Liver (tissue), 9 donors: ENCODE measurements around the gene DHPS. TPM values are rescaled to one million over a fixed set of nuclear protein-coding genes. Genes with fewer than 3 reads are reported as not detected.

Experiments used
- DNase-seq: peaks from one replicate; pipeline ENCODE4 v3.0.0-alpha.2; 2017; ENCODE audit warnings: low spot score
- H3K27ac ChIP-seq, 2 donors: one replicate each; pipeline ENCODE4 v1.7.0; 2013; ENCODE audit warnings: inconsistent platforms in 2 of 2, low read length in 2 of 2, control low read depth in 1 of 2, low read depth in 1 of 2, mild to moderate bottlenecking in 1 of 2
- H3K27me3 ChIP-seq, 4 donors: one replicate each; pipeline versions ENCODE4 v1.6.1 to v1.7.0; 2013; ENCODE audit warnings: low read length in 3 of 4, inconsistent platforms in 1 of 4, mild to moderate bottlenecking in 1 of 4, moderate library complexity in 1 of 4; ENCODE audit not compliant: control insufficient read depth in 4 of 4, insufficient read depth in 4 of 4
- H3K36me3 ChIP-seq, 4 donors: one replicate each; pipeline versions ENCODE4 v1.6.1 to v1.7.0; 2013; ENCODE audit warnings: low read length in 3 of 4, mild to moderate bottlenecking in 3 of 4, low read depth in 1 of 4, moderate library complexity in 1 of 4; ENCODE audit not compliant: control insufficient read depth in 4 of 4, insufficient read depth in 3 of 4
- H3K4me1 ChIP-seq, 4 donors: one replicate each; pipeline versions ENCODE4 v1.6.1 to v1.7.0; 2013; ENCODE audit warnings: low read length in 3 of 4, mild to moderate bottlenecking in 3 of 4, moderate library complexity in 1 of 4; ENCODE audit not compliant: control insufficient read depth in 4 of 4, insufficient read depth in 4 of 4
- H3K4me3 ChIP-seq, 3 donors: one replicate each; pipeline versions ENCODE4 v1.6.1 to v1.7.0; 2013; ENCODE audit warnings: low read length in 3 of 3, control low read depth in 1 of 3, low read depth in 1 of 3, mild to moderate bottlenecking in 1 of 3
- H3K9ac ChIP-seq, 2 donors: one replicate each; pipeline ENCODE4 v1.7.0; 2013; ENCODE audit warnings: low read length in 2 of 2, mild to moderate bottlenecking in 2 of 2, moderate library complexity in 2 of 2, control low read depth in 1 of 2, low read depth in 1 of 2
- H3K9me3 ChIP-seq, 4 donors: one replicate each; pipeline versions ENCODE4 v1.6.1 to v1.7.0; 2013; ENCODE audit warnings: low read length in 3 of 4; ENCODE audit not compliant: control insufficient read depth in 4 of 4
- ATF3 ChIP-seq: IDR thresholded peaks from 2 replicates; pipeline ENCODE4 v1.6.1; 2016; ENCODE audit warnings: antibody characterized with exemption
- CTCF ChIP-seq: fragments of 150-350 bp; IDR thresholded peaks from 2 replicates; pipeline ENCODE4 v1.5.1; 2017; ENCODE audit warnings: improper control_type of control experiment, low read depth, low read length; ENCODE audit not compliant: missing input control
- EGR1 ChIP-seq, 2 donors: IDR thresholded peaks; 2 replicates each; pipeline ENCODE4 v1.6.1; 2016 to 2018; ENCODE audit warnings: antibody characterized with exemption in 2 of 2, low read depth in 2 of 2
- FOXA1 ChIP-seq: IDR thresholded peaks from 2 replicates; pipeline ENCODE4 v1.6.1; 2016; ENCODE audit warnings: antibody characterized with exemption
- FOXA2 ChIP-seq: IDR thresholded peaks from 2 replicates; pipeline ENCODE4 v1.6.1; 2016; ENCODE audit warnings: antibody characterized with exemption
- GABPA ChIP-seq, 2 donors: IDR thresholded peaks in 1 of 2; conservative IDR thresholded peaks in 1 of 2; 2 replicates each; pipeline ENCODE4 v1.6.1; 2016; ENCODE audit warnings: antibody characterized with exemption in 2 of 2, mild to moderate bottlenecking in 1 of 2, moderate library complexity in 1 of 2
- HNF4A ChIP-seq, 2 donors: conservative IDR thresholded peaks; 2 replicates each; pipeline ENCODE4 v1.6.1; 2016; ENCODE audit warnings: antibody characterized with exemption in 2 of 2, mild to moderate bottlenecking in 2 of 2
- HNF4G ChIP-seq: IDR thresholded peaks from 2 replicates; pipeline ENCODE4 v1.6.1; 2016; ENCODE audit warnings: antibody characterized with exemption
- MAX ChIP-seq: IDR thresholded peaks from 2 replicates; pipeline ENCODE4 v1.6.1; 2016; ENCODE audit warnings: antibody characterized with exemption
- NR2F2 ChIP-seq: IDR thresholded peaks from 2 replicates; pipeline ENCODE4 v1.6.1; 2016; ENCODE audit warnings: antibody characterized with exemption
- RAD21 ChIP-seq, 2 donors: IDR thresholded peaks; 2 replicates each; pipeline ENCODE4 v1.6.1; 2016; ENCODE audit warnings: antibody characterized with exemption in 2 of 2, mild to moderate bottlenecking in 2 of 2
- REST ChIP-seq: IDR thresholded peaks from 2 replicates; pipeline ENCODE4 v1.6.1; 2016; ENCODE audit warnings: antibody characterized with exemption, mild to moderate bottlenecking
- RXRA ChIP-seq, 2 donors: IDR thresholded peaks; 2 replicates each; pipeline ENCODE4 v1.6.1; 2017 to 2018; ENCODE audit warnings: antibody characterized with exemption in 2 of 2, mild to moderate bottlenecking in 1 of 2
- SP1 ChIP-seq: IDR thresholded peaks from 2 replicates; pipeline ENCODE4 v1.6.1; 2018; ENCODE audit warnings: antibody characterized with exemption, mild to moderate bottlenecking
- TAF1 ChIP-seq: conservative IDR thresholded peaks from 2 replicates; pipeline ENCODE4 v1.6.1; 2016; ENCODE audit warnings: antibody characterized with exemption, mild to moderate bottlenecking
- YY1 ChIP-seq: IDR thresholded peaks from 2 replicates; pipeline ENCODE4 v1.6.1; 2016; ENCODE audit warnings: antibody characterized with exemption, mild to moderate bottlenecking
- ZBTB33 ChIP-seq: IDR thresholded peaks from 2 replicates; pipeline ENCODE4 v1.6.1; 2016; ENCODE audit warnings: antibody characterized with exemption
- WGBS: extraction: QIAGEN DNeasy Blood & Tissue Kit; methylation state at CpG from one replicate; pipeline ENCODE4 v1.1.7; 2013; 5-methylcytosine and 5-hydroxymethylcytosine counted together
- polyA plus RNA-seq, 2 donors: library from polyadenylated mRNA; stranded (reverse) in 1 of 2; unstranded in 1 of 2; fragments of 200-250 nt in 1 of 2; fragments of >200 nt in 1 of 2; fragmentation: Nextera tagmentation in 1 of 2; extraction: Ambion mirVana in 1 of 2; gene quantifications; one replicate each; pipeline versions ENCODE4 v1.2.1 to v1.2.3, GENCODE V29; 2013 to 2015
- total RNA-seq, 2 donors: library from RNA; depleted of rRNA; stranded (reverse); fragments of >200 nt; gene quantifications; one replicate each; pipeline ENCODE4 v1.2.3, GENCODE V29; 2014
- donor health status: healthy.
- donor health status: healthy.
- donor health status: healthy.
- donor health status: healthy.
- donor health status: healthy.

The DHPS gene
- total and polyA plus RNA-seq, 4 donors, result 29.1 to 53.9 (median 42.6) TPM

- no peaks in the 10 kb centered on the region for H3K27me3 ChIP-seq
- H3K27ac ChIP-seq, result no peak overlapping the region
- H3K9me3 ChIP-seq, result no peaks in the 10 kb centered on the region
- H3K4me3 ChIP-seq, result no peak overlapping the region
- 96% methylated on average over 6 of the region's 6 CpGs for WGBS
- H3K36me3 ChIP-seq, result peaks cover 0 to 20% (median 4%) of the 10 kb centered on the region in 4 donors
- H3K9ac ChIP-seq, result no peak overlapping the region
- DNase-seq, result no peak
- peaks cover 5 to 8% (median 6%) of the 10 kb centered on the region in 4 donors for H3K4me1 ChIP-seq
- TF ChIP-seq HNF4A (conservative IDR thresholded peaks at IDR 0.05), result no peak
- no peak for TF ChIP-seq ZBTB33
- no peak for TF ChIP-seq EGR1 (IDR thresholded peaks at IDR 0.05; ENCODE audit: low read depth in 2 of 2)
- TF ChIP-seq ATF3, result no peak
- no peak for TF ChIP-seq RAD21 (IDR thresholded peaks at IDR 0.05)
- no peak for TF ChIP-seq FOXA1
- TF ChIP-seq CTCF, result no peak
- no peak for TF ChIP-seq SP1
- TF ChIP-seq REST, result no peak
- no peak for TF ChIP-seq FOXA2
- no peak for TF ChIP-seq HNF4G
- no peak for TF ChIP-seq NR2F2
- TF ChIP-seq TAF1, result no peak
- TF ChIP-seq RXRA (IDR thresholded peaks at IDR 0.05), result no peak
- TF ChIP-seq GABPA (IDR thresholded peaks at IDR 0.05 in 1 of 2, conservative IDR thresholded peaks at IDR 0.05 in 1 of 2), result no peak
- no peak for TF ChIP-seq YY1
- TF ChIP-seq MAX, result no peak
Measured at GRCh38 chr19:12652219-12652618, 29.5 kb downstream of the DHPS start.

- Histone ChIP-seq H3K27ac (no peak overlapping the region), H3K9me3 (no peaks in the 10 kb centered on the region), H3K27me3 (no peaks in the 10 kb centered on the region), H3K4me3 (no peak overlapping the region), H3K4me1 (peaks cover 5 to 8% (median 6%) of the 10 kb centered on the region in 4 donors), H3K9ac (no peak overlapping the region), H3K36me3 (peaks cover 0 to 5% (median under 1%) of the 10 kb centered on the region in 4 donors)
- DNase-seq, result no peak
- WGBS, result 96% methylated on average over 10 of the region's 10 CpGs
- TF ChIP-seq REST, result no peak
- no peak for TF ChIP-seq RXRA (IDR thresholded peaks at IDR 0.05)
- TF ChIP-seq GABPA (IDR thresholded peaks at IDR 0.05 in 1 of 2, conservative IDR thresholded peaks at IDR 0.05 in 1 of 2), result no peak
- TF ChIP-seq HNF4G, result no peak
- TF ChIP-seq ATF3, result no peak
- no peak for TF ChIP-seq HNF4A (conservative IDR thresholded peaks at IDR 0.05)
- TF ChIP-seq ZBTB33, result no peak
- no peak for TF ChIP-seq YY1
- TF ChIP-seq FOXA1, result no peak
- no peak for TF ChIP-seq NR2F2
Measured at GRCh38 chr19:12649941-12650340, 31.7 kb downstream of the DHPS start.
